GM12865 (cell line): ENCODE results near the gene FBP2.
"Not testable (repeated sequence)": the region's sequence is repeated elsewhere in the genome, so short reads cannot be mapped to it uniquely, and the experiment has no call there.

Experiments
- DNase-seq: peaks from one replicate; pipeline ENCODE4 v3.0.0; 2010; ENCODE audit warnings: low read depth
- H3K4me3 ChIP-seq: 2 replicates; pipeline ENCODE4 v1.5.1; 2011; ENCODE audit warnings: mild to moderate bottlenecking, low read depth, low read length, control low read depth
- CTCF ChIP-seq: IDR thresholded peaks from 2 replicates; pipeline ENCODE4 v1.5.1; 2011; ENCODE audit warnings: low read length, control low read depth, low read depth, inconsistent platforms; ENCODE audit not compliant: insufficient read depth; ENCODE audit errors: missing control alignments

The FBP2 gene

GRCh38 chr9:94591876-94592275 lies 1.7 kb downstream of the FBP2 start:
- TF ChIP-seq CTCF = no peak
- no peak for DNase-seq
- no peak overlapping the region for H3K4me3 ChIP-seq

- not testable (repeated sequence) for DNase-seq, H3K4me3 ChIP-seq
These were observed 2.5 kb downstream of the FBP2 start for GRCh38 chr9:94591046-94591545.

GRCh38 chr9:94588681-94589080 lies 4.9 kb downstream of the FBP2 start:
- DNase-seq = no peak
- TF ChIP-seq CTCF = no peak
- no peak overlapping the region for H3K4me3 ChIP-seq

GRCh38 chr9:94586814-94587213 lies 6.8 kb downstream of the FBP2 start:
- TF ChIP-seq CTCF = no peak
- DNase-seq = no peak
- no peak overlapping the region for H3K4me3 ChIP-seq

GRCh38 chr9:94586316-94586715 lies 7.3 kb downstream of the FBP2 start:
- peak; percentile 11 for DNase-seq
- no peak for TF ChIP-seq CTCF
- H3K4me3 ChIP-seq = no peak overlapping the region

GRCh38 chr9:94584555-94584954 lies 9.1 kb downstream of the FBP2 start:
- DNase-seq = peak; percentile 36
- no peak overlapping the region for H3K4me3 ChIP-seq
- no peak for TF ChIP-seq CTCF

GRCh38 chr9:94581728-94582127 lies 11.9 kb downstream of the FBP2 start:
- DNase-seq = no peak
- TF ChIP-seq CTCF = no peak
- no peak overlapping the region for H3K4me3 ChIP-seq

- no peak for DNase-seq
- H3K4me3 ChIP-seq = no peak overlapping the region
- TF ChIP-seq CTCF = no peak
These were observed 16.1 kb downstream of the FBP2 start for GRCh38 chr9:94577571-94577970.
